Measurements from ENCODE around the gene CFAP53. TPM values are rescaled to one million over a fixed set of nuclear protein-coding genes. Genes with fewer than 3 reads are reported as not detected.

The CFAP53 gene
- 1 to 10 TPM in 1 of 2 donors, under 1 TPM in 1; 0.20 to 2.3 TPM for total RNA-seq
- polyA plus RNA-seq (ENCODE audit: insufficient read length in 6 of 6): 1 to 10 TPM; 1.4 to 6.3 (median 4.6) TPM
- long read RNA-seq, donor 1, partial matches to known transcripts: 5 of 5 reads
- long read RNA-seq, donor 1, other reads (novel, unspliced or antisense): 0 of 5 reads
- long read RNA-seq, donor 2: 0 reads
- long read RNA-seq, donor 3: 0 reads
- long read RNA-seq, donor 4: 0 reads
- long read RNA-seq, donor 5, partial matches to known transcripts: 0 of 1 reads
- long read RNA-seq, donor 5, other reads (novel, unspliced or antisense): 0 of 1 reads
- long read RNA-seq, donor 6: 0 reads
- long read RNA-seq, donor 7, partial matches to known transcripts: 0 of 1 reads
- long read RNA-seq, donor 7, other reads (novel, unspliced or antisense): 0 of 1 reads
- long read RNA-seq, donor 8: 0 reads
- long read RNA-seq, donor 9: 0 reads
- long read RNA-seq, donor 10, partial matches to known transcripts: 3 of 3 reads
- long read RNA-seq, donor 10, other reads (novel, unspliced or antisense): 0 of 3 reads
- long read RNA-seq, donor 11: 0 reads
- long read RNA-seq, donor 12: 0 reads

- Histone ChIP-seq H3K27ac (peak within 1 kb of the TSS in 1 of 2 donors; percentile 31), H3K27me3 (no peaks in the 10 kb centered on the region), H3K4me1 (peaks cover 0 to 25% of the 10 kb centered on the region in 2 donors), H3K4me3 (peak within 1 kb of the TSS; percentile 47 to 77), H3K36me3 (peaks cover 0 to 25% of the 10 kb centered on the region in 2 donors), H3K9me3 (no peaks in the 10 kb centered on the region)
- ATAC-seq (peak; percentile 98), DNase-seq (peak; percentile 88 to 98 (median 96))
- no peak for TF ChIP-seq CTCF (IDR thresholded peaks at IDR 0.05)
- intact Hi-C loops (cut with DNase I): no loop called here
Observed at GRCh38 chr18:50266248-50266704, at the start of gene CFAP53. Gene CFAP53, minus strand, starts transcription at chr18:50266495. Its CDS starts 91 bp downstream, at chr18:50266404.

GRCh38 chr18:50315100-50315871 lies 49.0 kb upstream of the CFAP53 start:
- Histone ChIP-seq H3K27me3 (peaks cover 0 to 63% of the 10 kb centered on the region in 2 donors), H3K4me1 (no peaks in the 10 kb centered on the region), H3K4me3 (no peak overlapping the region), H3K27ac (no peak overlapping the region), H3K9me3 (no peaks in the 10 kb centered on the region), H3K36me3 (no peaks in the 10 kb centered on the region)
- intact Hi-C loops (cut with DNase I): no loop called here
- ATAC-seq (no peak), DNase-seq (no peak)
- no peak for TF ChIP-seq CTCF (IDR thresholded peaks at IDR 0.05)

- no peak for TF ChIP-seq CTCF (IDR thresholded peaks at IDR 0.05)
- Histone ChIP-seq H3K27me3 (peaks cover 0 to 66% of the 10 kb centered on the region in 2 donors), H3K9me3 (no peaks in the 10 kb centered on the region), H3K27ac (no peak overlapping the region), H3K36me3 (no peaks in the 10 kb centered on the region), H3K4me1 (no peaks in the 10 kb centered on the region), H3K4me3 (no peak overlapping the region)
- intact Hi-C loops (cut with DNase I): no loop called here
- ATAC-seq: no peak
- DNase-seq: no peak
Observed at GRCh38 chr18:50313873-50314460, 47.7 kb upstream of the CFAP53 start.

- Histone ChIP-seq H3K4me3 (no peak overlapping the region), H3K27me3 (peaks cover 0 to 66% of the 10 kb centered on the region in 2 donors), H3K4me1 (peaks cover 0 to 7% of the 10 kb centered on the region in 2 donors), H3K36me3 (no peaks in the 10 kb centered on the region), H3K27ac (no peak overlapping the region), H3K9me3 (no peaks in the 10 kb centered on the region)
- DNase-seq (no peak), ATAC-seq (no peak)
- intact Hi-C loops (cut with DNase I): no loop called here
- no peak for TF ChIP-seq CTCF (IDR thresholded peaks at IDR 0.05)
Observed at GRCh38 chr18:50313031-50313607, 46.8 kb upstream of the CFAP53 start.
